ENCODE results near the gene BABAM1.

The BABAM1 gene

GRCh38 chr19:17307876-17308377, 40.7 kb downstream of the BABAM1 start:
- DNase-seq: no peak
- no peak for TF ChIP-seq POLR2A (IDR thresholded peaks at IDR 0.05; ENCODE audit: low read length)
- no peak for TF ChIP-seq GATA1 (IDR thresholded peaks at IDR 0.05; ENCODE audit: low read depth, low read length)

GRCh38 chr19:17309198-17309964, 42.1 kb downstream of the BABAM1 start, which contains the start of gene DDA1:
TSS of gene DDA1 (plus strand) at chr19:17309563. CDS start at chr19:17309655, 92 bp downstream.
- peak; percentile 80 for TF ChIP-seq POLR2A (IDR thresholded peaks at IDR 0.05; ENCODE audit: low read length)
- no peak for TF ChIP-seq GATA1 (IDR thresholded peaks at IDR 0.05; ENCODE audit: low read depth, low read length)
- peak; percentile 100 for DNase-seq

DNA sequence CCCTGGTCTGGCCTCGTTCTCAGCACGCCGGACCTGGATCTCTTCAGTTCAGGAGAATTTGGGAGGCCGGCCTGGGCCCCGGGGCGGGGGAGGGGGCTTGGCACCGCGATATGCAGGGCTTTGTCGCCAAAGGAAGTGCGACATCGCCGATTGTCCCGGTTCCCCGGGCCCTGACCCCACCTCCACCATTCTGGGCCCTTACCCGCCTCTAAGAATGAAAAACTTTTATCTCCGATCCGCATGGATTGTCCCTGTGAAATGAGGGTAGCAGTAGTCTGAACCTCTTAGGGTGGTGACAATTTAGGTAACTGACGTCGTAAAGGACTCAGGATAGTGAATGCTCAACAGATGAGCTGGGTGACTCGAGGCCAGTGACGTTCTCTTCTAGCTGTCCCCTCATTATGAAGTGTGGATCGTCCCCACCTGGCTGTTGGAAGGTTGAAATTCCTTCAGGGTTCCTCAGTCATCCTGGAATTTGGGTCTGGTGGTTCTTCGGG, 42.8 kb downstream of the BABAM1 start:
- no peak for TF ChIP-seq POLR2A (IDR thresholded peaks at IDR 0.05; ENCODE audit: low read length)
- TF ChIP-seq GATA1 (IDR thresholded peaks at IDR 0.05; ENCODE audit: low read depth, low read length): no peak
- DNase-seq: peak in 1 of 2 experiments; percentile 64

- TF ChIP-seq POLR2A (IDR thresholded peaks at IDR 0.05; ENCODE audit: low read length) (no peak), GATA1 (IDR thresholded peaks at IDR 0.05; ENCODE audit: low read depth, low read length) (no peak)
- DNase-seq: no peak
Observed at GRCh38 chr19:17311455-17312188, 44.4 kb downstream of the BABAM1 start.

- no peak for DNase-seq
- TF ChIP-seq GATA1 (IDR thresholded peaks at IDR 0.05; ENCODE audit: low read depth, low read length) (no peak), POLR2A (IDR thresholded peaks at IDR 0.05; ENCODE audit: low read length) (no peak)
Observed at GRCh38 chr19:17312189-17313113, 45.2 kb downstream of the BABAM1 start.

DNA sequence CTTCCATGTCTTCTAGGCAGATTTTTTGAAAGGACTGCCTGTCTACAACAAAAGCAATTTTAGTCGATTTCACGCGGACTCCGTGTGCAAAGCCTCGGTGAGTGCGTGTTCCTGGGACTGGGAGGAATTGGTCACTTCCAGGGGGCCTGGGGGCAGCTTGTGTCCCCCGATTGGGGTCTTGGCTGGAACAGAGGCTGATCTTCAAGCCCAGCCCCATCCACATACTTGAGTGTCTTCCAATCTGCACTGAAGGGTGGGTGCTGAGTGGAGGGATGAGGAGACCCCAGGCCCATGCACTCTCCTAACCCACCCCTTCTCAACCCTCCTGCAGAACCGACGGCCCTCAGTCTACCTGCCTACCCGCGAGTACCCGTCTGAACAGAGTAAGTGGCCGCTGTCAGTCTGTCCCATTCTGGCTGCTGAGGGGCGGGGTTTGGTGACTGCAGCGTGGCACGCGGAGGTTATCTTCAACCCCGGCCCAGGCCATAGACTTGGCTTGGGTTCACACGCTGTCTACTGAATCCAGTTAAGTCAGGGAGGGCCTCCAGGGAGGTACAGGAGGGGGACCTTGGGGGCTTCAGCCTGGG, 46.9 kb downstream of the BABAM1 start:
- DNase-seq: peak; percentile 70 to 71
- TF ChIP-seq POLR2A (IDR thresholded peaks at IDR 0.05; ENCODE audit: low read length) (no peak), GATA1 (IDR thresholded peaks at IDR 0.05; ENCODE audit: low read depth, low read length) (no peak)

- DNase-seq: no peak
- TF ChIP-seq GATA1 (IDR thresholded peaks at IDR 0.05; ENCODE audit: low read depth, low read length): no peak
- no peak for TF ChIP-seq POLR2A (IDR thresholded peaks at IDR 0.05; ENCODE audit: low read length)
Observed at GRCh38 chr19:17318966-17319365, 51.7 kb downstream of the BABAM1 start.

DNA sequence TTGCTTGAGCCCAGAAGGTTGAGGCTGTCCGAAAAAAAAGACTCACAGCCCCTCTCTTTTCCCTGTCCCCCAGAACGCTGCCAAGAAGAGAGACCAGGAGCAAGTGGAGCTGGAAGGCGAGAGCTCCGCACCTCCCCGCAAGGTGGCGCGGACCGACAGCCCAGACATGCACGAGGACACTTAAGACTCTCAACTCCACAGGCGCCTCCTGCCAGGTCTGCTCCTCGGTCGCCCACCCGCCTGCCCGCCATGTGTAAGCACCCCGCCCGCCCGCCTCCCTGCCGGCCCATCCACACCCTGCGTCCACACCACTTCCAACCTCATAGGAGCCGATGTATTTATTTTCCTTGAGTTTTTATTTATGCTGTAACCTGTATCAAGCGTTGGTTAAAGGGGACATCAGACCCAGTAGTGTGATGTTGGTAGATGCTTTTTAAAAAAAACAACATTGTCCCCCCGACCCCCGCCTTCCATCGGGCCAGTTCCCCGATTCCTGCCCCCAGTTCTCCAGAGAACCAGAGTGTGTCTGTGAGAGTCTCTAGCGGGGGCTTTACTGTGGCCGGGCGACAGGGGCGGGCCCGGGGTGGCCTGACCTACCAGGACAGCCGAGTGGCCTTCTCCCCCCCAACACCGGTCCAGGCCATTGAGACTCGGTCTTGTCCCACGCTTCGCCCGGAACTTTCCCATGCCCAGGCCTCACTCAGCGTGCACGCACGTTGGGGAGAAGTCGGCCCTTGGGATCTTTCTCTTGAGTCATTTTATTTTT, 52.4 kb downstream of the BABAM1 start:
- DNase-seq: no peak
- TF ChIP-seq GATA1 (IDR thresholded peaks at IDR 0.05; ENCODE audit: low read depth, low read length) (no peak), POLR2A (IDR thresholded peaks at IDR 0.05; ENCODE audit: low read length) (no peak)

DNA sequence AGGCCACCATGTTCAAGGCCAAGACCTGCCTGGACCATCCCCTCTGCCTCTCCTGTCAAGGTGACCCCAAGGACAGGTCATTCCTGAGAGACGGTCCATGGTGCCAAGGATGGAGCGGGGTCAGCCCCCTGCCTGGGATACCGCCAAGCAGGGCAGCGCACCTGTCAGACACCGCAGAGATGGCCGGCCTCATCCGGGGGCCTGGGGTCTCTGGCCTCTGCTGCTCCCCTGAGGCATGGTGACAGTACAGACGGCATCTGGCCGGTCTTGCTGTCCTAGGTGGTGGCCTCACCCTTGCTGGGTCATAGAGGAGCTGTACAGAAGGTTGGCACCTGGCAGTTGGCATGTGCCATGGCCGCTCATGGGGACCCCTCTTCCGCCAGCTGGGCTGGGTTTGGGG, 53.2 kb downstream of the BABAM1 start:
- no peak for DNase-seq
- TF ChIP-seq GATA1 (IDR thresholded peaks at IDR 0.05; ENCODE audit: low read depth, low read length) (no peak), POLR2A (IDR thresholded peaks at IDR 0.05; ENCODE audit: low read length) (no peak)

DNA sequence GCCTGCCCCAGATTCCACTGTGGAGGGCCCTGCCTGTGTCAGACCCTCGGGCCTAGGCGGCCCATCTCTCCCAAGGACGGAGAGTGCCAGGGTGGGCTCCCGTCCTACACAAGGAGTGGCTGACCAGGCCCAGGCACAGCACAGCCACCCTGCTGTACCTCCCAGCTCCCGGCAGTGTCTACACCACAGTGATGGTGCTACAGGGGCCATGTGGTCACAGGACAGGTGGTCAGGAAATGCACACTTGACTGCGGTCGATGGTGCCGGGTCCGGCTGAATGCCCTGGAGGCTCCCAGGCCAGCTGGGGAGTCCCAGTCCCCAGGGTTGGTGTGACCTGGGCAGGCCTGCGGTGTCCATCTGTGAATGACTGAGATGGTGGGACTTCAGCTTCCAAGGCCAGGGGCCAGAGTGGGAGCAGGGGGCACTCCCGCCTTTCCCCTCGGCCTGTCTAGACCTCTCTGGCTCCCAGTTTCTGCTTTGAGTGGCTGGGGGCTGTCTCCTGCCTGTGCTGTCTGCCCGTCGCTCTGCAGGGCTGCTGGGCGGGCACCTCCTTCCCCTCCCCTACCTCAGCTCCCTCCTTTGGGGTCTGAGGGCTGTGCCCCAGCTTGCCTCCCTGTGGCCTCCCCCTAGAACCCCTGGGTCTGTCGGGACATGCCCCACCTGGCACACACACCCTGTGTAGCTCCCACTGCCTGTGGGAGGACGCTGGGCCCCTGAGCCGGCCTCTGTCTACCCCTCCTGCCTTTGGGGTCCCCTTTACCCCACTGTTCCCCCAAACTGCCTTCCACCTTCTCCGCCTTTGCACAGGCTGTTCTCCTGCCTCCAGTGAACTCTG, 54.6 kb downstream of the BABAM1 start:
- no peak for DNase-seq
- no peak for TF ChIP-seq POLR2A (IDR thresholded peaks at IDR 0.05; ENCODE audit: low read length)

- DNase-seq: no peak
- TF ChIP-seq POLR2A (IDR thresholded peaks at IDR 0.05; ENCODE audit: low read length) (no peak), GATA1 (IDR thresholded peaks at IDR 0.05; ENCODE audit: low read depth, low read length) (no peak)
Observed at GRCh38 chr19:17322854-17323253, 55.6 kb downstream of the BABAM1 start.

Measured in erythroblast (primary cell).